Colonic mucosa (tissue), 4 donors: ENCODE results near the gene ROBO1. TPM values are rescaled to one million over a fixed set of nuclear protein-coding genes. Genes with fewer than 3 reads are reported as not detected.

Source experiments
- DNase-seq: peaks from one replicate; pipeline ENCODE4 v3.0.0-alpha.2; 2020
- H3K27ac ChIP-seq: fragments of 200-600 bp; one replicate; pipeline ENCODE4 v1.8.0; 2021
- H3K27me3 ChIP-seq: fragments of 200-600 bp; one replicate; pipeline ENCODE4 v1.8.0; 2021
- H3K36me3 ChIP-seq: fragments of 200-600 bp; one replicate; pipeline ENCODE4 v1.8.0; 2021
- H3K4me1 ChIP-seq: fragments of 200-600 bp; one replicate; pipeline ENCODE4 v1.8.0; 2021; ENCODE audit warnings: mild to moderate bottlenecking
- H3K4me3 ChIP-seq: fragments of 200-600 bp; one replicate; pipeline ENCODE4 v1.8.0; 2021
- H3K9ac ChIP-seq, 2 donors: one replicate each; pipeline ENCODE4 v1.7.0; 2013; ENCODE audit warnings: control low read depth in 2 of 2, low read depth in 2 of 2, low read length in 2 of 2
- H3K9me3 ChIP-seq: fragments of 200-600 bp; one replicate; pipeline ENCODE4 v1.8.0; 2021
- CTCF ChIP-seq: fragments of 200-600 bp; IDR thresholded peaks from one replicate; pipeline ENCODE4 v1.8.0; 2022; ENCODE audit warnings: antibody characterized with exemption, mild to moderate bottlenecking
- intact Hi-C: fragments of 100-400 bp; cut with DNase I; formaldehyde crosslinking; loops from one replicate; pipeline ENCODE4 v1.14.1; 2022
- total RNA-seq, 2 donors: library from RNA; stranded (reverse); fragmentation: NEBNext Ultra II Directional in 1 of 2; extraction: Animal tissue kit (Norgen Biotek cat#: 25700) in 1 of 2; gene quantifications; one replicate each; pipeline ENCODE4 v1.2.1, GENCODE V29; 2021
- donor health status: healthy.
- donor health status: DM: no; HTN: no; CAD: no.
- donor health status: DM: no; HTN: no; CAD: no.

ROBO1 gene
- total RNA-seq, 2 donors from 2014 or later = 8.1 to 9.4 TPM

GRCh38 chr3:78823434-78823833 lies 944.4 kb downstream of the ROBO1 start:
- no peak for DNase-seq
- H3K27me3 ChIP-seq = no peaks in the 10 kb centered on the region
- no peaks in the 10 kb centered on the region for H3K9me3 ChIP-seq
- no peaks in the 10 kb centered on the region for H3K4me1 ChIP-seq
- intact Hi-C loops = no loop called here
- H3K27ac ChIP-seq = no peak overlapping the region
- H3K4me3 ChIP-seq = no peak overlapping the region
- no peak for TF ChIP-seq CTCF
- no peaks in the 10 kb centered on the region for H3K36me3 ChIP-seq
- no peak overlapping the region for H3K9ac ChIP-seq

GRCh38 chr3:78822726-78823125 lies 945.1 kb downstream of the ROBO1 start:
- H3K27ac ChIP-seq = no peak overlapping the region
- intact Hi-C loops = no loop called here
- H3K36me3 ChIP-seq = no peaks in the 10 kb centered on the region
- no peak overlapping the region for H3K9ac ChIP-seq
- no peaks in the 10 kb centered on the region for H3K9me3 ChIP-seq
- H3K4me3 ChIP-seq = no peak overlapping the region
- no peak for DNase-seq
- H3K4me1 ChIP-seq = no peaks in the 10 kb centered on the region
- TF ChIP-seq CTCF = no peak
- H3K27me3 ChIP-seq = no peaks in the 10 kb centered on the region

GRCh38 chr3:78820542-78820941 lies 947.3 kb downstream of the ROBO1 start:
- no peak overlapping the region for H3K27ac ChIP-seq

GRCh38 chr3:78818161-78818985 lies 949.4 kb downstream of the ROBO1 start:
- H3K27me3 ChIP-seq = no peaks in the 10 kb centered on the region
- no peaks in the 10 kb centered on the region for H3K36me3 ChIP-seq
- H3K4me1 ChIP-seq = no peaks in the 10 kb centered on the region
- no peak overlapping the region for H3K27ac ChIP-seq
- no peaks in the 10 kb centered on the region for H3K9me3 ChIP-seq
- H3K4me3 ChIP-seq = no peak overlapping the region
- H3K9ac ChIP-seq = no peak overlapping the region
- intact Hi-C loops = no loop called here
- DNase-seq = no peak
- TF ChIP-seq CTCF = no peak

More at GRCh38 chr3:78820542-78820941, 947.3 kb downstream of the ROBO1 start:
- H3K36me3 ChIP-seq = no peaks in the 10 kb centered on the region
- no peak for TF ChIP-seq CTCF
- H3K9me3 ChIP-seq = no peaks in the 10 kb centered on the region
- intact Hi-C loops = no loop called here
- no peak for DNase-seq
- no peaks in the 10 kb centered on the region for H3K4me1 ChIP-seq
- no peak overlapping the region for H3K9ac ChIP-seq
- H3K4me3 ChIP-seq = no peak overlapping the region
- H3K27me3 ChIP-seq = no peaks in the 10 kb centered on the region

- no peak overlapping the region for H3K9ac ChIP-seq
- no peak for DNase-seq
- no peaks in the 10 kb centered on the region for H3K9me3 ChIP-seq
- H3K36me3 ChIP-seq = no peaks in the 10 kb centered on the region
- H3K27me3 ChIP-seq = no peaks in the 10 kb centered on the region
- no peak overlapping the region for H3K4me3 ChIP-seq
- H3K4me1 ChIP-seq = no peaks in the 10 kb centered on the region
- no peak overlapping the region for H3K27ac ChIP-seq
- intact Hi-C loops = no loop called here
- TF ChIP-seq CTCF = no peak
These were observed 952.8 kb downstream of the ROBO1 start for GRCh38 chr3:78814893-78815562.
